ENCODE measurements around the gene FHOD1.

Gene FHOD1

DNA sequence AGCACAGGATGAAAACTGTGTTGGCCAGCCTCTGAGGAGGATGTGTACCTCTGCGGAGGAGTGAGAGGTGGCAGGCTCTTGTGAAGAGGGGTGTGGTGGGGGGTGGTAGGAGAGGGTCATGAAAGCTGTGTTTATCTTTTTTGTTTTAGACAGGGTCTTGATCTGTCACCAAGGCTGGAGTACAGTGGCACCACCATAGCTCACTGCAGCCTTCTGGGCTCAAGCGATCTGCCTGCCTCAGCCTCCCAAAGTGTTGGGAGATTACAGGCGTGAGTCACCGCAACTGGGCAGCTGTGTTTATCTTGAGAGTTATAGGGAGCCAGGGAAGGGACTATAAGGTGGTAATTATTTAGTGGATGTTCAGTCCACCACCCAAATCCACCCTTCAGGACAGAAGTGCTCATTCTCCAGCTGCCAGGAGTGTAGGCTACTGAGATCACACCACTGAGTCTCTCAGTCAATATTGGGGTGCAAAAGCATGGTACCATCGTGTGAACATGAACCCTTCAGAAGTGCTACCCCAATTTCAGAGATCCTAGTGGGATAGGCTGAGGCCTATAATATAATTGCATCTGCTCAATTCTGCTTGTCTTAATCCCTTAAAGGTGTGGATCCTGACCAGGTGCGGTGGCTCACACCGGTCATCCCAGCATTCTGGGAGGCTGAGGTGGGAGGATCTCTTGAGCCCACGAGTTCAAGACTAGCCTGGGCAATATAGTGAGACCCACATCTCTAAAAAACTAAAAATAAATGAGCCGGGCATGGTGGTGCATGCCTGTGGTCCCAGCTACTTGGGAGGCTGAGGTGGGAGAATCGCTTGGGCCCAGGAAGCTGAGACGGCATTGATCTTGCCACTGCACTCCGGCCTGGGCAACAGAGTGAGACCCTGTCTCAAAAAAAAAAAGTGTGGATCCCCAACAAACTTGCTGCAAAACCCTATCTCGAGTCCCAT lies 56.6 kb downstream of the FHOD1 start:
- Mint-ChIP-seq H3K4me1 (ENCODE audit: low read depth) (peaks cover 25% of the 10 kb centered on the region), H3K36me3 (no peaks in the 10 kb centered on the region), H3K4me3 (peak overlapping the region; percentile 94), H3K27me3 (peaks cover 1% of the 10 kb centered on the region), H3K9me3 (ENCODE audit: low read depth) (no peaks in the 10 kb centered on the region), H3K27ac (no peak overlapping the region)

DNA sequence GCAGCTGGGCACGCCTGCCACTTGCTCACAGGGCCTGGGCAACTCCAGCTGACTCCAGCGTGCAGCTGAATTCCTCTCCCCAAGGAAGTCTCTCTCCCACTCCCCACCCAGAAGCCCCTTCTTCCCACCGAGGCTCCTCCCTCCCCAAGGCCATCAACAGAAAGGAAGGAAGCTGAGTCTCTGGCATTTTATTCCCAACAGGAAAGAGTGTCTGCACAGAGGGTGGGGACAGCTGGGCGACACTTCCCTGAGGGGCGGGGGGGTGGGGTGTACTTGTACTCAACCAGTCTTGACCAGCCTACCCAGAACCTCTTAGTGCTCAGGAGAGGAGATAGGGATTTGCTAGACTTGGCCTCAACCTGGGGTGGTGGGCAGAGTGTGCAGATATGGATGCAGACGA lies 57.2 kb downstream of the FHOD1 start, which contains the start of gene EXOC3L1:
EXOC3L1 (minus strand) TSS at position 96 of the 400 bp plus-strand sequence. CDS start 460 bp downstream, outside the sequence.
- Mint-ChIP-seq H3K9me3 (ENCODE audit: low read depth) (no peaks in the 10 kb centered on the region), H3K4me1 (ENCODE audit: low read depth) (peaks cover 29% of the 10 kb centered on the region), H3K36me3 (no peaks in the 10 kb centered on the region), H3K27ac (no peak within 1 kb of the TSS), H3K4me3 (no peak within 1 kb of the TSS), H3K27me3 (peaks cover 1% of the 10 kb centered on the region)

DNA sequence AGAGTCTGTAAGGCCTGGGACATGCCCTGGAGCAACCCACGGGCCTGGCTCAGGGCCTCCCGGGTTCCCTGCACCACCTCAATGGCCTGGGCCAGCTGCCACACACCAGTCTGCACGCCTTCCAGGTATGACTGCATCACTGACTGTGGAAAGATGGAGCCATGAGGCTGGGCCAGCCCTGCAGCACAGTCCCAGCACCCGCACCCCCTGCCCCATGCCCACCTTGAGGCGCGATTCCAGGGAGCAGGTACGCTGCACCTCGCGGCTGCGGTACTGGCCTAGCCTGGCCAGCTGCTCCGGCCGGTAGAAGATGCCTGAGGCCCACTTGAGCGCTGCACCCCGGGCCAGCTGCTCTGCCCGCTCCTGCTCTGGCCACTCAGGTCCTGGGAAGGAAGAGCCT lies 58.5 kb downstream of the FHOD1 start:
- Mint-ChIP-seq H3K27me3 (peaks cover 1% of the 10 kb centered on the region), H3K4me1 (ENCODE audit: low read depth) (peaks cover 29% of the 10 kb centered on the region), H3K9me3 (ENCODE audit: low read depth) (no peaks in the 10 kb centered on the region), H3K4me3 (no peak overlapping the region), H3K27ac (no peak overlapping the region), H3K36me3 (no peaks in the 10 kb centered on the region)

DNA sequence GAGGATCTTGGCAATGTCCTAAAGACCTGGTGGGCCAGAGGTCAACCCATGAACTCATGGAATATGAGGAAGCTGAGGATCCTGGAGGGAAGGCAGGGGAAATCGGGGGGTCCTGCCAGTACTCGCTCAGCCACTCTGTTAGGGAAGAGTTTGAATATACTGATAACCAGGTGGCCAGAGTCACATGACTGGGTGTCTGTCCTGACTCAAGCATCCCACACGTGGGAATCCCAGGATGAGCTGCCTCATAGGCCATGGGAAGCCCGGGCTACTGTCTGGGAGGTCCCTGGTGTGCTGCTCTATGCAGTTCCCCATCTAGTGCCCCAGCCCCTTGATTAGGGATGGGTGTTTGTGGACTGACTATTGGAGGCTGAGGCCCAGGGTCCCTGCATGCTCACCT lies 59.0 kb downstream of the FHOD1 start:
- no peak overlapping the region for H3K27ac Mint-ChIP-seq
- H3K36me3 Mint-ChIP-seq, result no peaks in the 10 kb centered on the region
- no peaks in the 10 kb centered on the region for H3K9me3 Mint-ChIP-seq (ENCODE audit: low read depth)
- H3K4me1 Mint-ChIP-seq (ENCODE audit: low read depth), result peaks cover 24% of the 10 kb centered on the region
- peaks cover 1% of the 10 kb centered on the region for H3K27me3 Mint-ChIP-seq
- H3K4me3 Mint-ChIP-seq, result no peak overlapping the region

DNA sequence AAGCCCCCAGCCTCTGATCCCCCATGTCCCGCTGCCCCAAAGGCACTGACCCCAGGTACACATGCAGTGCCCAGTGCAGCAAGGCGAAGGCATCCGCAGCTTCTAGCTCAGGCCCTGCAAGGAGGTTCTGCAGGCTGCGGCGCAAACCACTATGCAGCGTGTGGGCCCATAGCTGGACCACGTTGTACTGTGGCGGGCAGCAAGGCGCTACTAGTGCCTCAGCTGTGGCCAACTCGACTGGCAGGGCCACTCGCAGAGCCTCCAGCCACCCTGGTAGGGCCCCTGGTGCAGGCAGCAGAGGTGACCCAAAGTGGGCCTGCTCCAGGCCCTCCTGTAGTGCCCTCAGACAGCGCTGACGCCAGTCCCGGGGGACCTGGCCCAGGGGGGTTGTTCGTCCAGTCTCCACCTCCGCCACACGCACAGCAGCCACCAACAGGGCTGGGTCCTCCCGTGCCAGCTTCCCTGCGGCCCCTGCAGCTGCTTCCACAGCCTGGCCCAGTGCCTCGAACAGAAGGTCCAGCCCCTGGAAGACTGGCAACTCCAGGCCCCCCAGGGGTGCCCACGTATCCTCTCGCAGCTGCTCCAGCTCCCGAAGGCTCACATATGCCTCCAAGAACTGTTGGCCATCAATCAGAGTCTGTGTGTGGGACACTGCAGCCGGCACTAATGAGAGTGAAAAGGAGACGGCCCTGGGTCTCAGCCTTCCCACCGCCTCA lies 59.9 kb downstream of the FHOD1 start:
- H3K27ac Mint-ChIP-seq, result no peak overlapping the region
- no peak overlapping the region for H3K4me3 Mint-ChIP-seq
- H3K4me1 Mint-ChIP-seq (ENCODE audit: low read depth), result peaks cover 17% of the 10 kb centered on the region
- H3K27me3 Mint-ChIP-seq, result peaks cover 1% of the 10 kb centered on the region
- no peaks in the 10 kb centered on the region for H3K36me3 Mint-ChIP-seq
- H3K9me3 Mint-ChIP-seq (ENCODE audit: low read depth), result no peaks in the 10 kb centered on the region

DNA sequence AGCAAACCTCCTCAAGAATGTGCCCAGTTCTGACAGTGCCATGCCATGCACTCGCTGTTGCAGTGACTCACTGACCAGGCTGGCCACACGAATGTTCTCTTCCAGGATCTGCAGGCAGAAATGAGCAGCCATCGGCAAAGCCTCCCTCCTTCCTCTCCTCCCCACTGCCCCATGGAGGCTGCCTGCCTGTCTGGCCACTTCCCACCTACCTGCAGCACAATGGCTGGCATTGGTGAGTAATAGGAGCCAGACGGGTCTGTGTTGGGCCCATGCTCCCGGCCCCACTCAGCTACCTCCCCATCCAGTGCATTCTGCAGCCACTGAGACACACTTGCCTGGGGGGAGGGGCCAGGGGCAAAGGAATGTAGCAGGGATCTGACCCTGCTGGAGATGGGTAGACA lies 60.7 kb downstream of the FHOD1 start:
- H3K4me3 Mint-ChIP-seq, result no peak overlapping the region
- H3K4me1 Mint-ChIP-seq (ENCODE audit: low read depth), result peaks cover 13% of the 10 kb centered on the region
- peaks cover 1% of the 10 kb centered on the region for H3K27me3 Mint-ChIP-seq
- H3K36me3 Mint-ChIP-seq, result no peaks in the 10 kb centered on the region
- no peak overlapping the region for H3K27ac Mint-ChIP-seq
- H3K9me3 Mint-ChIP-seq (ENCODE audit: low read depth), result no peaks in the 10 kb centered on the region

DNA sequence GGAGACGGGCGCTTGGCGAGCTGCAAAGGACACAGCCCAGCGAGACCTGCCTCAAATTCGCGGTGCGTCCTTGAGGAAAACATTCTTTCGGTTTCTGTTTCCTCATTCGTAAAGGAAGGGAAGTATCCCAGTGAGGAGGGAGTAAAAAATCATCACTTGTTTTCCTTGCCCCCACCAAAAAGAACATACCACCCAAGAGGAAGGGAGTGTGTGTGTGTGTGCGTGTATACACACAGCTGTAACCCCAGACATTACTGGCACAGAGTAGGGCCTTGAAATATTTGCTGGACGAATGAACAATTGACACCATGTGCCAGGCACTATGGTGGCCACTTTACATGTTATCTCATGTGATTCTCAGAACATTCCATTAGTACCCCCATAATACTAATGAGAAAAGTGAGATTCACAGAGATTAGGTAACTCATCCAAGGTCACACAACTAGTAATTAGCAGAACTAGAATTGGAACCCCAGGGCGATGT lies 61.6 kb downstream of the FHOD1 start:
- Mint-ChIP-seq H3K9me3 (ENCODE audit: low read depth) (no peaks in the 10 kb centered on the region), H3K27ac (no peak overlapping the region)

DNA sequence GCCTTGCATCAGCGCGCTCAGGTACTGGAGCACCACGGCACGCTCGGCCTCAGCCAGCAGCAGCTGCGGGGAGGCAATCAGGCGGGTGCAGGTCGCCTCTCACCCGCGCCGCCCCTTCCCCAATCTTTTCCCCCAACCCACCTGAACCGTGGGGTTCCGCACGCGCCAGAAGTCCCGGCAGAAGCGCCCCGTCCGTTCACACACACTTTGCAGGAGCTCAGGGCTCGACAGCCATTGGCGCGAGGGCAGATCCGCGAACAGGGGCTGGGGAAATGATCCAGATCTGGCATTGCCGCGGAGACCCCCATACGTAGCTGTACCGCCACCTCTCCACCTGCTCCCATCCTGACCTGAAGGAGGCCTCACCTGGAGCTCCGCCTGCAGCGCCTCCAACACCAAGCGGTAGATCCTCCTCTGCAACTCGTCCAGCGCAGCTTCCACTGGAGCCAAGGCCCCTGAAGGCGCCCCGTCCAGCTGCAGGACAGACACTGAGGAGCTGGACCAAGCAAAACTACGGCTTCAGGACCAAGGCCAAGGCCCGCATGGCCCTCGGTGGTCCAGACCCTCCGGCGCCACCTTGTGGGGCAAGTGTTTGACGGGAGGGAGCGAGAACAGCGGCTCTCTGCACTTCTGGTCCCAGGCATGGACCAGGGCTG lies 62.2 kb downstream of the FHOD1 start:
- peaks cover 10% of the 10 kb centered on the region for H3K4me1 Mint-ChIP-seq (ENCODE audit: low read depth)
- no peaks in the 10 kb centered on the region for H3K9me3 Mint-ChIP-seq (ENCODE audit: low read depth)
- no peaks in the 10 kb centered on the region for H3K36me3 Mint-ChIP-seq
- peaks cover 1% of the 10 kb centered on the region for H3K27me3 Mint-ChIP-seq
- no peak overlapping the region for H3K27ac Mint-ChIP-seq
- H3K4me3 Mint-ChIP-seq, result peak overlapping the region; percentile 90

More for the DNA sequence above, 61.6 kb downstream of the FHOD1 start:
- Mint-ChIP-seq H3K27me3 (peaks cover 1% of the 10 kb centered on the region), H3K4me1 (ENCODE audit: low read depth) (peaks cover 10% of the 10 kb centered on the region), H3K4me3 (peak overlapping the region; percentile 90), H3K36me3 (no peaks in the 10 kb centered on the region)

DNA sequence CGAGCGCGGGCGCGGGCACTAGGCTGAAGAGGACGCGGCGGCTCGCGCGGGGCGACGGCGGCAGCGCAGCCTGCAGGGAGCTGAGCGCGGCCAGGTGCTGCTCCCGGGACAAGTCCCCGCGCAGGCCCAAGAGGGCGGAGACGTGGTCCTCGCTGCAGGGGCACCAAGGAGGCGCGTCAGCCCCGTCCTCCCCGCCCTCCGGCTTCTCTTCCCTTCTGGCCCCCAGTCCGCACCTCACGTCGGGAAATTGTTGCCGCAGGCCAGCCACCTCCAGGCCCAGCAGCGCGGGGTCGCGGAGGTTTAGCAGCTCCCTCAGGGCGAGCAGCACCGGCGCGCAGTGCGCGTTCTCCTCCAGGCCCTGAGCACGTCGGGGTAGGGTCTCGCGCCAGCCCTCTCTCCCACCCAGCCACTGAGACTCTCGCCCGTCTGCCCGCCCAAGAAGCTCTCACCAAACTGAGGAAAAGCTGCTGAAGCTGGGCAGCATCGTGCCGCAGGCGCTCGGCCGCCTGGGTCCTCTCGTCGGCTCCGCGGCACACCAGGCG lies 62.8 kb downstream of the FHOD1 start:
- H3K36me3 Mint-ChIP-seq, result no peaks in the 10 kb centered on the region
- peaks cover 1% of the 10 kb centered on the region for H3K27me3 Mint-ChIP-seq
- H3K4me3 Mint-ChIP-seq, result peak overlapping the region; percentile 90
- no peak overlapping the region for H3K27ac Mint-ChIP-seq
- H3K9me3 Mint-ChIP-seq (ENCODE audit: low read depth), result no peaks in the 10 kb centered on the region
- peaks cover 10% of the 10 kb centered on the region for H3K4me1 Mint-ChIP-seq (ENCODE audit: low read depth)

DNA sequence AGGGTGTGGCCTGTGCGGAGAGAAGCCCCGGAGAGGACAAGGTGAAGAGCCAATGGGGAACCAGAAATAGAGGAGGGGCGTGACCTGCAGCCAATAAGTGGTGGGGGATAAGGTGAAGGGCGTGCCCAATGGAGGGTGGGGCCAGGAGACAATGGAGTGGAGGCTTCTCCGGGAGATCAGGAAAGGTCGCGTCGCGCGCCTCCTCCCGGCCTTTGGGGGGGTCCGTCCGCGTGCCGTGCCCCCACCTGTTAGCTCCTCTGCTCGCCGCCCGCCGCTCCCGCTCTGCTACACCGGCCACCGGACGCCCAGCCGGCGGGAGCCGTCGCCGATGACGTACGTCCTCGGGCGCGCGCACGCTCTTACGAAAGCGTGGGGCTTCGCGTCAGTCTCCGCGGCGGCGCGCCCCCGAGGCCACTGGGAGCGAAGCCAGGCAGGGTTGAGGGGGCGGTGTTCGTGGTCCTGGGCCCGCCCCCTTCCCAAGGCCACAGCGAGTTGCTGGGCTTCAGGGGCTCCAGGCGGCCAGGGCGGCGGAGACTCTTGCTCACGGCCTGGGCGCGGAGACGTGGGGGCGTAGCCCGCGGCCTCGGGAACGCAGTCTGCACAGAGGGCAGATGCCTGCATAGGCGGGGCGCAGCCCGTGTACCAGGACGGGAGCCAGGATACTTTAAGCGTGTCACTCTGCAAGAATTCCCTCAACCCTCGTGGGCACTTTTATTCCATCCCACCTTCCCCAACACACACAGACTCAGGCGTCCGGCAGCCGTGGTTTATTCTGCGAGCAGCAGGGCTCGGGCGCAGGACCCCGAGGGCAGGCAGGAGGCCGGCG lies 63.4 kb downstream of the FHOD1 start, which contains the start of gene MATCAP1:
MATCAP1 (minus strand) TSS at position 337 of the 826 bp plus-strand sequence. CDS start 3,353 bp downstream, outside the sequence.
- Mint-ChIP-seq H3K4me3 (peak within 1 kb of the TSS; percentile 90), H3K27me3 (peaks cover 3% of the 10 kb centered on the region), H3K9me3 (ENCODE audit: low read depth) (no peaks in the 10 kb centered on the region), H3K27ac (no peak within 1 kb of the TSS), H3K4me1 (ENCODE audit: low read depth) (peaks cover 10% of the 10 kb centered on the region), H3K36me3 (peaks cover 2% of the 10 kb centered on the region)

DNA sequence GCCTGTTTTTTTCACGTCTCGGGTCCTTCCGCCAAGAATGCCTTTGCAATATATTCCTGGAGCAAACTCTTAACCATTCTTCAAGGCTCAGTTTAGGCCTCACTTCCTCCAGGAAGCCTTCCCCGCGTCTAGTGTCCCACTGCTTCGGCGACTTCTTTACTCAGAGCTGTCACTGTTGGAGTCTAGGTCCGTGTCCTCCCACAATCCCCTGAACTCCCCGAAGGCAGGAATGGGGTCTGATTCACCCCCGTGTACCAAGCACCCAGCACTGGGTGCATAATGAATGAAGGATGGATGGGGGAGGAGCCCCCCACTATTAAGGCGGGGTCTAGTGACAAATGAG lies 64.0 kb downstream of the FHOD1 start:
- H3K36me3 Mint-ChIP-seq, result peaks cover 2% of the 10 kb centered on the region
- H3K4me3 Mint-ChIP-seq, result no peak overlapping the region
- H3K27ac Mint-ChIP-seq, result no peak overlapping the region
- H3K27me3 Mint-ChIP-seq, result peaks cover 6% of the 10 kb centered on the region
- H3K4me1 Mint-ChIP-seq (ENCODE audit: low read depth), result peaks cover 13% of the 10 kb centered on the region
- H3K9me3 Mint-ChIP-seq (ENCODE audit: low read depth), result no peaks in the 10 kb centered on the region

DNA sequence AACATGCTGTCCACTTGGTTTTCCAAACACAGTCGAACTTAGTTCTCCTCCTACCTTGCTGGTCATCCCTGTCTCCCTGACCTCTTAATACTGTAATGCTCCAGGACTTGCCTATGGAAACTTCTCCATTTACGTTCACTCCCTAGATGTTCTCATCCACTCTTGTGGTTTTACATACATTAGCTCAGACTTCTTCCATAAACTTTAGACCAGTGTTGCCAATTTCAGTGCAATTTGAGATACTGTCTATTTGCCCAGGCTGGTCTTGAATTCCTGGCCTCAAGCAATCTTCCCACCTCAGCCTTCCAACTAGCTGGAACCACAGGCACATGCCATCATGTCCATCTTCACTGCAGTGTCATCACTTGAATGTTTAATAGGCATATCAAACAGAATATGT lies 65.0 kb downstream of the FHOD1 start:
- Mint-ChIP-seq H3K36me3 (peaks cover 2% of the 10 kb centered on the region), H3K27ac (no peak overlapping the region), H3K27me3 (peaks cover 10% of the 10 kb centered on the region), H3K4me1 (ENCODE audit: low read depth) (peaks cover 16% of the 10 kb centered on the region), H3K9me3 (ENCODE audit: low read depth) (no peaks in the 10 kb centered on the region), H3K4me3 (no peak overlapping the region)

DNA sequence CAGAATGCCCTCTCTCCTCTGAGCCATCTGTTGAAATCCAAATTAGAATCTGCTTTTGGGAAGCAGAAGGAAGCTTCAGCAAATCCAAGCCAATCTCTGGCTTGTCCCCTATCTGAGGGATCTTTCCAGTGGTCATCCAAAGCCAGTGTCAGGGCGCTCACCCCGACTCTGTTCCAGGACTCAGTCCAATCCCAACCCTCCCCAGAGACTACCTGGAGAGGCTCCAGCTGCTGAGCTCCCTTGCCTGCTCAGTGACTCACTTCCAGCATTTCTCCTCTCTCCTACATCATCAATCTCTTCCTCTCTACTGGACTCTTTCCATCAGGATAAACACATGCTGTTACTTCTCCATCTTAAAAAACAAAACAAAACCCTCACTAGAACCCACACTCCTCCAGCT lies 65.9 kb downstream of the FHOD1 start:
- Mint-ChIP-seq H3K36me3 (peaks cover 2% of the 10 kb centered on the region), H3K4me3 (no peak overlapping the region)

DNA sequence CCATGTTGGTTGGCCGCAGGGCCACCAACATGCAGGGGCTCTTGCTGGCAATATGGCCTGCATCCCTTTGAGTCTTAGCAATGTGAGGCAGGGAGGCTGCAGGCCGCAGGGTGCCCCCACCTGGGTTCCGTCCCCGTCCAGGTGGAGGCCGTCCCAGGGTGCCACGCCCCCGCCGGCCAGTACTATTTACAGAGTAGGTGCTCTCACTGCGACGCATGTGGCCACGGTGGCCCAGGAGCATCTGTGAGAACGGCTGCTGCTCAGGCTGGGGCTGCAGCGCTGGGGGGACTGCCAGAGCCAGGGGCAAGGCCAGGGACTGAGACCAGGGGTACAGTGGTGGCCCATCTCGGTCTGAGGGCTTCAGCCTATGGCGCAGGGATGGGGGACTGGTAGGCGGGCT lies 67.1 kb downstream of the FHOD1 start:
- peaks cover 11% of the 10 kb centered on the region for H3K4me1 Mint-ChIP-seq (ENCODE audit: low read depth)
- H3K27me3 Mint-ChIP-seq, result peaks cover 17% of the 10 kb centered on the region
- peaks cover 2% of the 10 kb centered on the region for H3K36me3 Mint-ChIP-seq
- H3K27ac Mint-ChIP-seq, result no peak overlapping the region
- H3K4me3 Mint-ChIP-seq, result no peak overlapping the region
- H3K9me3 Mint-ChIP-seq (ENCODE audit: low read depth), result no peaks in the 10 kb centered on the region

More for the DNA sequence above, 65.9 kb downstream of the FHOD1 start:
- peaks cover 16% of the 10 kb centered on the region for H3K27me3 Mint-ChIP-seq
- no peak overlapping the region for H3K27ac Mint-ChIP-seq
- peaks cover 16% of the 10 kb centered on the region for H3K4me1 Mint-ChIP-seq (ENCODE audit: low read depth)
- no peaks in the 10 kb centered on the region for H3K9me3 Mint-ChIP-seq (ENCODE audit: low read depth)
